Stimulated activated CD4-positive, alpha-beta T cell treated with anti-CD3 and anti-CD28 coated beads, Interleukin-15, amount 100 ng/mL, for 48 hours (primary cell): ENCODE measurements around the gene LRRC27.

Source experiments
- DNase-seq, 2 donors: peaks; one replicate each; pipeline ENCODE4 v3.0.0-alpha.2; 2020; ENCODE audit warnings: low read depth in 2 of 2

The LRRC27 gene

GRCh38 chr10:132357286-132358058 lies 25.5 kb downstream of the LRRC27 start:
- DNase-seq, result no peak

GRCh38 chr10:132359305-132360040 lies 27.5 kb downstream of the LRRC27 start:
- no peak for DNase-seq

- peak in 1 of 2 donors; percentile 17 for DNase-seq
Observed at GRCh38 chr10:132360766-132361447, 28.9 kb downstream of the LRRC27 start.

- DNase-seq, result no peak
Observed at GRCh38 chr10:132361581-132362101, 29.6 kb downstream of the LRRC27 start.

- DNase-seq, result no peak
Observed at GRCh38 chr10:132362151-132362611, 30.2 kb downstream of the LRRC27 start.

- DNase-seq, result no peak
Observed at GRCh38 chr10:132363376-132363775, 31.4 kb downstream of the LRRC27 start.

GRCh38 chr10:132363921-132364593 lies 32.1 kb downstream of the LRRC27 start:
- no peak for DNase-seq

GRCh38 chr10:132364594-132364970 lies 32.6 kb downstream of the LRRC27 start:
- peak; percentile 40 to 74 for DNase-seq

- no peak for DNase-seq
Observed at GRCh38 chr10:132365102-132365501, 33.1 kb downstream of the LRRC27 start.

GRCh38 chr10:132366006-132366405 lies 34.0 kb downstream of the LRRC27 start:
- DNase-seq, result no peak

GRCh38 chr10:132366499-132366898 lies 34.5 kb downstream of the LRRC27 start:
- DNase-seq, result no peak

GRCh38 chr10:132368391-132368790 lies 36.4 kb downstream of the LRRC27 start:
- no peak for DNase-seq

GRCh38 chr10:132368881-132369635 lies 37.1 kb downstream of the LRRC27 start:
- no peak for DNase-seq

- DNase-seq, result no peak
Observed at GRCh38 chr10:132369636-132370185, 37.7 kb downstream of the LRRC27 start.

- DNase-seq, result no peak
Observed at GRCh38 chr10:132370426-132371340, 38.7 kb downstream of the LRRC27 start.

GRCh38 chr10:132371641-132372081 lies 39.7 kb downstream of the LRRC27 start:
- no peak for DNase-seq

- DNase-seq, result no peak
Observed at GRCh38 chr10:132372516-132373095, 40.6 kb downstream of the LRRC27 start.

- DNase-seq, result no peak
Observed at GRCh38 chr10:132373241-132373955, 41.4 kb downstream of the LRRC27 start.
